ENCODE measurements around the gene LRP8.

The LRP8 gene

GRCh38 chr1:53256511-53257453, 71.1 kb downstream of the LRP8 start:
- no peak for TF ChIP-seq CTCF (conservative IDR thresholded peaks at IDR 0.05)

GRCh38 chr1:53255031-53255430, 72.8 kb downstream of the LRP8 start:
- H3K27ac ChIP-seq, result no peak overlapping the region
- no peak for TF ChIP-seq CTCF (conservative IDR thresholded peaks at IDR 0.05)

More at GRCh38 chr1:53256511-53257453, 71.1 kb downstream of the LRP8 start:
- peak overlapping the region; percentile 36 for H3K27ac ChIP-seq

GRCh38 chr1:53254011-53254640, 73.7 kb downstream of the LRP8 start:
- no peak for TF ChIP-seq CTCF (conservative IDR thresholded peaks at IDR 0.05)
- H3K27ac ChIP-seq, result no peak overlapping the region

GRCh38 chr1:53250325-53250724, 77.5 kb downstream of the LRP8 start:
- no peak overlapping the region for H3K27ac ChIP-seq
- TF ChIP-seq CTCF (conservative IDR thresholded peaks at IDR 0.05), result no peak

- H3K27ac ChIP-seq, result no peak overlapping the region
- no peak for TF ChIP-seq CTCF (conservative IDR thresholded peaks at IDR 0.05)
Observed at GRCh38 chr1:53249706-53250105, 78.2 kb downstream of the LRP8 start.

- no peak overlapping the region for H3K27ac ChIP-seq
- no peak for TF ChIP-seq CTCF (conservative IDR thresholded peaks at IDR 0.05)
Observed at GRCh38 chr1:53246261-53247134, 81.4 kb downstream of the LRP8 start.

GRCh38 chr1:53244141-53244540, 83.7 kb downstream of the LRP8 start:
- H3K27ac ChIP-seq, result no peak overlapping the region
- no peak for TF ChIP-seq CTCF (conservative IDR thresholded peaks at IDR 0.05)

Measured in VCaP (cell line).